ENCODE data around the gene P2RY12. TPM values are rescaled to one million over a fixed set of nuclear protein-coding genes. Genes with fewer than 3 reads are reported as not detected.

Gene P2RY12
- total and polyA plus RNA-seq, 12 donors = 0.33 to 3.1 (median 0.76) TPM; not detected in 1

GRCh38 chr3:151377768-151378385 is 6.7 kb downstream of the P2RY12 start:
- no peak overlapping the region for H3K4me3 ChIP-seq
- TF ChIP-seq, protein P1, sequence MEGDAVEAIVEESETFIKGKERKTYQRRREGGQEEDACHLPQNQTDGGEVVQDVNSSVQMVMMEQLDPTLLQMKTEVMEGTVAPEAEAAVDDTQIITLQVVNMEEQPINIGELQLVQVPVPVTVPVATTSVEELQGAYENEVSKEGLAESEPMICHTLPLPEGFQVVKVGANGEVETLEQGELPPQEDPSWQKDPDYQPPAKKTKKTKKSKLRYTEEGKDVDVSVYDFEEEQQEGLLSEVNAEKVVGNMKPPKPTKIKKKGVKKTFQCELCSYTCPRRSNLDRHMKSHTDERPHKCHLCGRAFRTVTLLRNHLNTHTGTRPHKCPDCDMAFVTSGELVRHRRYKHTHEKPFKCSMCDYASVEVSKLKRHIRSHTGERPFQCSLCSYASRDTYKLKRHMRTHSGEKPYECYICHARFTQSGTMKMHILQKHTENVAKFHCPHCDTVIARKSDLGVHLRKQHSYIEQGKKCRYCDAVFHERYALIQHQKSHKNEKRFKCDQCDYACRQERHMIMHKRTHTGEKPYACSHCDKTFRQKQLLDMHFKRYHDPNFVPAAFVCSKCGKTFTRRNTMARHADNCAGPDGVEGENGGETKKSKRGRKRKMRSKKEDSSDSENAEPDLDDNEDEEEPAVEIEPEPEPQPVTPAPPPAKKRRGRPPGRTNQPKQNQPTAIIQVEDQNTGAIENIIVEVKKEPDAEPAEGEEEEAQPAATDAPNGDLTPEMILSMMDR (IDR thresholded peaks at IDR 0.05) = no peak
- DNase-seq (no peak), ATAC-seq (no peak)
- WGBS, 2 donors = 92% methylated on average over 8 of the region's 8 CpGs
- no peaks in the 10 kb centered on the region for H3K27me3 ChIP-seq
- H3K9me3 ChIP-seq = no peaks in the 10 kb centered on the region
- peaks cover 0 to 12% (median 0%) of the 10 kb centered on the region in 9 donors for H3K4me1 ChIP-seq
- no peaks in the 10 kb centered on the region for H3K36me3 ChIP-seq
- H3K27ac ChIP-seq = no peak overlapping the region
- intact Hi-C loops (cut with DNase I) = no loop called here

- H3K9me3 ChIP-seq = no peaks in the 10 kb centered on the region
- H3K4me3 ChIP-seq = no peak overlapping the region
- 85 to 89% methylated on average over 4 of the region's 4 CpGs for WGBS, 2 donors
- ATAC-seq (no peak), DNase-seq (no peak)
- no peak overlapping the region for H3K27ac ChIP-seq
- H3K4me1 ChIP-seq = no peaks in the 10 kb centered on the region
- H3K27me3 ChIP-seq = no peaks in the 10 kb centered on the region
- no peaks in the 10 kb centered on the region for H3K36me3 ChIP-seq
- intact Hi-C loops (cut with DNase I) = no loop called here
- TF ChIP-seq, protein P1 (IDR thresholded peaks at IDR 0.05) = no peak
Measured at GRCh38 chr3:151372063-151372820, 12.3 kb downstream of the P2RY12 start.

- no peaks in the 10 kb centered on the region for H3K4me1 ChIP-seq
- H3K36me3 ChIP-seq = no peaks in the 10 kb centered on the region
- DNase-seq (no peak), ATAC-seq (no peak)
- intact Hi-C loops (cut with DNase I) = no loop called here
- H3K4me3 ChIP-seq = no peak overlapping the region
- TF ChIP-seq, protein P1 (IDR thresholded peaks at IDR 0.05) = no peak
- no peak overlapping the region for H3K27ac ChIP-seq
- no peaks in the 10 kb centered on the region for H3K9me3 ChIP-seq
- H3K27me3 ChIP-seq = no peaks in the 10 kb centered on the region
Measured at GRCh38 chr3:151371526-151371925, 13.0 kb downstream of the P2RY12 start.

DNA sequence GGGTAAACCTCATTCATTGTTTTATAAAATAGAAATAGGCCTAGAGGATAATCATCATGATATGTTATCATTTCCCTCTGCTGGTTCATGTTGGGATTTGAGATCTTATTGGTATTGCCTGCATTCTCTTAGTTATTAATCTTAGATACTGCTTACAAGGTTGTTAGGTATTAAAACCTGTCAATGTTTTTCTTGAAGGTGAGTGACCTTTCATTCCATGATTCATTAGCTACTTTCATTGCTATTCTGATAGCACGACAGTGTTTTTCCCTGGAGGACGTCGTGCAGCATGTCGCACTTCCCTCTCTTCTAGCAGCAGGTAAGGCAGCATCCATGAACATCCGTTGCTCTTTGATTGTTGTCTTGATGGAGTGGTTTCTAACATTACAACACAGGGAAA is 17.1 kb downstream of the P2RY12 start:
- no peak overlapping the region for H3K27ac ChIP-seq
- intact Hi-C loops (cut with DNase I) = no loop called here
- no peaks in the 10 kb centered on the region for H3K36me3 ChIP-seq
- no peaks in the 10 kb centered on the region for H3K27me3 ChIP-seq
- ATAC-seq = no peak
- 80 to 84% methylated on average over 5 of the region's 5 CpGs for WGBS, 2 donors
- TF ChIP-seq, protein P1 (IDR thresholded peaks at IDR 0.05) = no peak
- no peaks in the 10 kb centered on the region for H3K9me3 ChIP-seq
- H3K4me1 ChIP-seq = peaks cover 0 to 7% (median 0%) of the 10 kb centered on the region in 9 donors
- no peak overlapping the region for H3K4me3 ChIP-seq
- no peak for DNase-seq

Data from heart right ventricle (tissue), 16 donors.